Ishikawa (cell line): ENCODE measurements around the gene SLC35B1.

Experiments
- CEBPB ChIP-seq: IDR thresholded peaks from 2 replicates; pipeline ENCODE4 v1.6.1; 2012
- CREB1 ChIP-seq: IDR thresholded peaks from 2 replicates; pipeline ENCODE4 v1.6.1; 2012; ENCODE audit warnings: low read depth
- EGR1 ChIP-seq: IDR thresholded peaks from 2 replicates; pipeline ENCODE4 v1.6.1; 2012
- EP300 ChIP-seq: IDR thresholded peaks from 2 replicates; pipeline ENCODE4 v1.6.1; 2012; ENCODE audit warnings: borderline replicate concordance
- FOXM1 ChIP-seq: IDR thresholded peaks from 2 replicates; pipeline ENCODE4 v1.6.1; 2012; ENCODE audit warnings: low read depth, borderline replicate concordance
- MAX ChIP-seq: IDR thresholded peaks from 2 replicates; pipeline ENCODE4 v1.6.1; 2012
- NFIC ChIP-seq: IDR thresholded peaks from 2 replicates; pipeline ENCODE4 v1.6.1; 2012
- RAD21 ChIP-seq: IDR thresholded peaks from 2 replicates; pipeline ENCODE4 v1.6.1; 2012; ENCODE audit warnings: low read depth
- REST ChIP-seq: IDR thresholded peaks from 2 replicates; pipeline ENCODE4 v1.6.1; 2012; ENCODE audit warnings: low read depth, mild to moderate bottlenecking
- TAF1 ChIP-seq: IDR thresholded peaks from 2 replicates; pipeline ENCODE4 v1.6.1; 2012; ENCODE audit warnings: low read depth, mild to moderate bottlenecking
- TCF12 ChIP-seq: IDR thresholded peaks from 2 replicates; pipeline ENCODE4 v1.6.1; 2012; ENCODE audit warnings: low read depth
- TEAD4 ChIP-seq: IDR thresholded peaks from 2 replicates; pipeline ENCODE4 v1.6.1; 2012
- YY1 ChIP-seq: IDR thresholded peaks from 2 replicates; pipeline ENCODE4 v1.6.1; 2012; ENCODE audit warnings: low read depth
- ZBTB7A ChIP-seq: IDR thresholded peaks from 2 replicates; pipeline ENCODE4 v1.6.1; 2012; ENCODE audit warnings: low read depth
- TF ChIP-seq, protein P1 (sequence below): IDR thresholded peaks from 2 replicates; pipeline ENCODE4 v1.6.1; 2012

Gene SLC35B1

DNA sequence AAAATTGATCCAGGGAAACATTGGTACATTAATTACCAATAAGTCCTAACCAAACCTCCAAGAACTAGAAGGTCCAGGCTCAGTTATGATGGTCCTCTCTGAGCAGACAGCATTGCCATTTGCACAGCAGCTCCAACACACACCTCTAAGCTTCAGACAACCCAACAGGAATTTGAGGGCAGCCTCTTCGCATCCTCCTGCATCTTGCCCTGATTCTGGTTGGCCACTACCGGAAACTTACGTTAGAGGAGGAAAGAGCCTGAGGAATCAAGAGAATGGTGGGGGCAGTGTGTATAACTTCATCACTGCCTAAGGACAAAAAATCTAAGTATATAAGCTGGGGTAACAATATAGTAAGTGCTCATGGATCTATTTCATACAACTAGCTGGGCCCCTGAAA is 40.5 kb upstream of the SLC35B1 start:
- no peak for TF ChIP-seq REST
- no peak for TF ChIP-seq CEBPB
- no peak for TF ChIP-seq RAD21
- TF ChIP-seq TEAD4: no peak
- TF ChIP-seq, protein P1, sequence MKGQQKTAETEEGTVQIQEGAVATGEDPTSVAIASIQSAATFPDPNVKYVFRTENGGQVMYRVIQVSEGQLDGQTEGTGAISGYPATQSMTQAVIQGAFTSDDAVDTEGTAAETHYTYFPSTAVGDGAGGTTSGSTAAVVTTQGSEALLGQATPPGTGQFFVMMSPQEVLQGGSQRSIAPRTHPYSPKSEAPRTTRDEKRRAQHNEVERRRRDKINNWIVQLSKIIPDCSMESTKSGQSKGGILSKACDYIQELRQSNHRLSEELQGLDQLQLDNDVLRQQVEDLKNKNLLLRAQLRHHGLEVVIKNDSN: no peak
- no peak for TF ChIP-seq ZBTB7A
- no peak for TF ChIP-seq YY1

DNA sequence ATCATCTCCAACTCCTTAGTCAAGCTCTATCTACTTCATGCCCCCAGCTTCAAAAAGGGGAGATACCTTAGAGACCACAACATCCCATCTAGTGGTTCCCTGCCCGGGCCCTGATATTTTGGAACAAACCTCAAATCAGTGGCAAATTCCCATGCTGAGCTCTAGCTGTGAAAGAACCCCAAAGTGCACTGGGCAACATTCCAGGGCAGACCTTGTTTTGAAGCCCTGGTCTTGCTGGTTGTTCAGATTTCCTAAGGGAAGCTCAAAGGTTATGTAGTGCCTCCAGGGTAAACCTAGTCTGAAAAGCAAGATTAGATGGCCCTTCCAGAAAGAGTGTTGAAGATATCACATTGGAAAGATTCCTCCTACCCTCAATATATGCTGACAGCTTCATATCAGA is 39.9 kb upstream of the SLC35B1 start:
- TF ChIP-seq EGR1 (no peak), MAX (no peak), CEBPB (no peak), TAF1 (no peak), NFIC (no peak), YY1 (no peak), FOXM1 (no peak), ZBTB7A (no peak), TCF12 (no peak), RAD21 (no peak), EP300 (no peak), REST (no peak)
- TF ChIP-seq, protein P1: no peak

GRCh38 chr17:49746791-49747490 is 39.2 kb upstream of the SLC35B1 start:
- no peak for TF ChIP-seq EGR1
- TF ChIP-seq REST: no peak
- no peak for TF ChIP-seq TCF12

- TF ChIP-seq FOXM1 (no peak), ZBTB7A (no peak), REST (no peak), YY1 (no peak), CEBPB (no peak), TAF1 (no peak), EGR1 (no peak), TCF12 (no peak), MAX (no peak), EP300 (no peak), TEAD4 (no peak), CREB1 (no peak), NFIC (no peak), RAD21 (no peak)
- TF ChIP-seq, protein P1: no peak
Observed at GRCh38 chr17:49745175-49746139, 37.7 kb upstream of the SLC35B1 start.
